C4-2B (cell line): ENCODE data around the gene EIF3K.
"Not testable (repeated sequence)": the region's sequence is repeated elsewhere in the genome, so short reads cannot be mapped to it uniquely, and the experiment has no call there.

Source experiments
- H3K27ac ChIP-seq: fragments of 450-650 bp; 2 replicates; pipeline ENCODE4 v1.5.1; 2017
- CTCF ChIP-seq: fragments of 450-650 bp; conservative IDR thresholded peaks from 2 replicates; pipeline ENCODE4 v1.5.1; 2017; ENCODE audit warnings: mild to moderate bottlenecking
- ZFX ChIP-seq: fragments of 450-650 bp; IDR thresholded peaks from 2 replicates; pipeline ENCODE4 v1.6.1; 2017

EIF3K gene

DNA sequence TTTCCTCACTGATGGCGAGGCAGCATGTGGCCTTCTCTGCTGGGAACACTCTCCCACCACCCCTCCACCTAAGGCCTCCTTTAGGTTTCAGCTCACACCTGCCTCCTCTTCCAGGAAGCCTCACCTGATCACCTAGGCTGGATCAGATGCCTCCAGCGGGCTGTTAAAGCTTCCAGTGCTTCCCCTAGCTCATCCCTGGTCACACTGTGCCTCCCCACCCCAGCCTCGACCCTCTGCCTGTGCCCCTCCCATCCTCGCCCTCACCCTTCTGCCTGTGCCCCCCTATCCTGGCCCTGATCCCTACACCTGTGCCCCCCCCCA is 35.0 kb upstream of the EIF3K start:
- H3K27ac ChIP-seq = no peak overlapping the region
- TF ChIP-seq CTCF (no peak), ZFX (no peak)

- TF ChIP-seq CTCF (no peak), ZFX (no peak)
- H3K27ac ChIP-seq = no peak overlapping the region
Observed at GRCh38 chr19:38587562-38587961, 31.4 kb upstream of the EIF3K start.

- no peak for TF ChIP-seq CTCF
- no peak for TF ChIP-seq ZFX
- H3K27ac ChIP-seq = no peak overlapping the region
Observed at GRCh38 chr19:38588041-38588440, 30.9 kb upstream of the EIF3K start.

- no peak overlapping the region for H3K27ac ChIP-seq
- TF ChIP-seq CTCF (no peak), ZFX (no peak)
Observed at GRCh38 chr19:38592940-38593339, 26.0 kb upstream of the EIF3K start.

GRCh38 chr19:38596057-38596981 is 22.7 kb upstream of the EIF3K start:
- no peak for TF ChIP-seq ZFX
- TF ChIP-seq CTCF = no peak
- no peak overlapping the region for H3K27ac ChIP-seq

DNA sequence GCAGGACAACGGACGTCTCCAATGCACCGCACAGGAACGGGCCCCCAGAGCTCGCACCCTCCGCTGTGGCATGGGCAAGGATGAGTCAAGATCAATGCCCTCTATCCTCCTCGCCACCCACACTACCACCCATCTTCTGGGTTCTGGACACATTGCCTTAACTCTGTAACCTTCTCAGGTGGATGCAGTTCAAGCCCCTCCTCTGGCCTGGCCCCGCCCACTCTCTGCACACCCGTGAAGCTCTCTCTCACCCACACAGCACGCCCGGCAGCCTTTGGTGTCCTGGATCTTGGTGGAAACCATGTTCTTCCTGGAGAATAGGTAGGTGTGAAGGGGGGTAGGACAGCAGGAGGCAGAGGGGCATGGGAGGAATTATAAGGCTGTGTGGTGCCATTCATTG is 21.9 kb upstream of the EIF3K start:
- no peak overlapping the region for H3K27ac ChIP-seq
- TF ChIP-seq ZFX = no peak

DNA sequence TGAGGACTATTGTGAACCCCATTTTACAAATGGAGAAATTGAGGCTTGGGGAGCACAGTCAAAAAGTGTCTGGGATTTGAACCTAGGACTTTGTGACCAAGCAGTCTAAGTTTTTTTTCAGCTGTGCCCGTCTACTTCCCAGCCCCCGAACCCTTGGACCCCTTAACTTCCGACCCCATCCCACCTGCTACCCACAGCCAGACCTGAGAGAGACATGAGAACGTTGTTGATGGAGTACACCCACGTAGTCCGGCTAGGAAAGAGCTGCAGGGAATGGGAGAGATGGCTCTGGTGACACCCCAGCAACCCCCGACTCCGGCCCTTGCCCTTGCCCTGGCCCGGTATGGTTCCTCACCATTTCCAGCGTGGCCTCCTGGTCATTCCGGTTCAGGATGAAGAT is 19.3 kb upstream of the EIF3K start:
- no peak for TF ChIP-seq ZFX
- TF ChIP-seq CTCF = no peak
- no peak overlapping the region for H3K27ac ChIP-seq

GRCh38 chr19:38602856-38603255 is 16.1 kb upstream of the EIF3K start:
- not testable (repeated sequence) for H3K27ac ChIP-seq
